UCSD-AML1 (cell line): Measurements from ENCODE around the gene P2RY14.
"Not testable (repeated sequence)": the region's sequence is repeated elsewhere in the genome, so short reads cannot be mapped to it uniquely, and the experiment has no call there.

Experiments used
- DNase-seq: peaks from one replicate; lab custom pipeline; 2025; ENCODE audit not compliant: unreplicated experiment; lab: John Stamatoyannopoulos, UW

The P2RY14 gene

DNA sequence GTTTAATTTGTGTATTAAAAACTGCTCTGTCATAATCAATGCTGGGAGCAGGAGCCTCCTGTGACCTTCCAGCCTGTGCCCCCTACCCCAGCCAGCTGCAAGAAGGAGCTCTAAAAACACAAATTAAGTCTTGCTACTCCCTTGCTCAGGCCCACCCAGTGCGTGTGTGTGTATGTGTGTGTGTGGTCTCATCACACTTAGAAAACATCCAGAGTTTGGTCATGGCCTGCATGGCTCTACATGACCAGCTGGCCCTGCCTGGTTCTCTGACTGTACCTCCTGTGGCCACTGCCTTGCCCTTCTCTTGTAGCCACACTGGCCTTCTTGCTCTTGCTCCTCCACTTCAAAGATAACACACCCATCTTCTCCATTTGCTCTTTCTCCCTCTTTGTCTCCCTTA is 13.7 kb downstream of the P2RY14 start:
- DNase-seq = no peak

DNA sequence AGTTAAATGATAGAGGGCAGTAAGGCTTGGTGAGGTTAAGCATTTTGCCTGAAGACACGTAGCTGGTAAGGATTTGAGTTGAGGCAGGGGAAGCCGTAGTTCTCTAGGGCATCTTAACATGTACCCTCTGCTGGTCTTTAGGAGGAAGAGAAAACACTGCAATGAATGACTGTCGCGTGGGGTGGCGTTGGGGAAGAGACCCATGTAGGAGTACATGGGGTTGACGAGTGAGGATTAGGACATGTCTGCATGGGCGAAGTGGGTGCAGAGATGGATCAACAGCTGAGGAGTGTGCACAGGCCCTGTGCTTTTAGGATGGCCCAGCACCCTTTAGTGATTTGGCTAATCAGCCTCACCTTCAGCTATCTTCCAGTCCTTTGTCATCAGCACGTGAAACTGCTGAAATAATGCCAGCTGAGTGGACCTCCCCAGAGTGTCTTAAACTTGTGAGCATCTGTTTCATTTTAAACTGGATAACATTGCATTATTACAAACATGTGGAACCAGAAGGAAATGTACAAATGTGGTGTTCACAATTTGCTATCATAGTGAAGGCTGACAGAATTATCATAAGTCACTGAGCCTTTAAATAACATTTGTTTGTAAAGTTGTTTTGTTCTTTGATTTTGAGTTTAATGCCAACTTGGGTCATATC is 15.3 kb downstream of the P2RY14 start:
- no peak for DNase-seq

DNA sequence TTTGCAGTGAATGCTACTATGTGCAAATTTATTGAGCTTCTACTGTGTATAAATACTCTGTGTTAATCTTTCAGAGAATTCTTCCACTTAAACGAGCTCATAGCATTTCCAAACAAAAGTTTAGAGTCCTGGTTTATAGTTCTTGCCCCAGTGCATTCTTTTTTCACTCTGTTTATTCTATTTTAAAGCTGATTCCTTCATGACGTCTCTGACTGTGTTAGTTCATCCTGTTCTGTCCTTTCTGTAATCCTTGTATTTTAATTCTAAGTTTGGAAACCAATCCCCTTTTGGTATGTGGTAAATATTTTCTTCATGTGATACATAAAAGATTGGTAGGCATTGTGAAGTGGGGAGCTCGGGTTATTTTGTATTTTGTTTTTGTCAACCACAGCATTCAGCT is 18.7 kb downstream of the P2RY14 start:
- no peak for DNase-seq

DNA sequence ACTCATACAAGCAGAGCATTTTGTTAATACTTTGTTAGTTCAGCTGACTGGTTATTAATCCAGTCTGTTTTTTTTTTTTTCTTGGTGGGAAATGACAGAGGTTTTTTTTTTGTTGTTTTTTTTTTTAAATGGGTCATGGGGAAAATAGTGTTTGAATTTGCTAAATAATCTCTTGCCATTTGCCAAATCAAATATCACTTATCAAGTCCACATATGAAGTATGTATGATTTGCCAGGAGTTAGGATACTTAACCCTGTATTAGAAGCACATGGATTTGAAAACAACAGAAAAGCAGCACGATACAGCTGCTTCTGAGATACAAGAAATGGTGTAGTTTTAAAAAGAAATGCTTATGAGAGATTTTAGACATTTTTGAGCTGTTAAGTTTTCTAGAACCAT is 21.6 kb downstream of the P2RY14 start:
- DNase-seq = no peak

DNA sequence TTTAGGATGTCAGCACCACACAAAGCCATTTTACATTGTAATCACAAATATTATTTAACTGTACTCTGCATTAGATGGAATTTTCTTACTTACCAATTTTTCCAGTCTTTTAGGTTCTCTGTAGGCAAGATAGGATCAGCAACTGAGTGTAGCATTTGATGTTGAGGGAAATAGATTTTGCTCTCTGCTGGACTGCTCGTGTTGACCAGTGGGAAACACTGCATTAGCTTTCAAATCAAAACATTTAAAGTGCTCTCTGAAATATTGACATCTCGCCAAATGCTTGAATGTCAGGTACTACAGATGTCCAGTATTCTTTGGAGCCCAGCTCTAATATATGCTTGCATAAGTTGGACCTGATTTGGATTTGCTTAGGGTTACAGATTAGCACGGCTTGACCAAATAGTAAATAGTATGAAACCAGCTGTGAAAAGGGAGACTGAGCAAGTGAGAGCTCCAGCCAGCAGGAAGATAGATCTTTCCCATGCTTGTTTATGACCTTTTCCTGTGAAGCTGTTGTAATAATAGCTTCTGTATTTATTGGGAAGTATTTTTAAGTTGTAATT is 29.5 kb downstream of the P2RY14 start:
- DNase-seq = no peak

DNA sequence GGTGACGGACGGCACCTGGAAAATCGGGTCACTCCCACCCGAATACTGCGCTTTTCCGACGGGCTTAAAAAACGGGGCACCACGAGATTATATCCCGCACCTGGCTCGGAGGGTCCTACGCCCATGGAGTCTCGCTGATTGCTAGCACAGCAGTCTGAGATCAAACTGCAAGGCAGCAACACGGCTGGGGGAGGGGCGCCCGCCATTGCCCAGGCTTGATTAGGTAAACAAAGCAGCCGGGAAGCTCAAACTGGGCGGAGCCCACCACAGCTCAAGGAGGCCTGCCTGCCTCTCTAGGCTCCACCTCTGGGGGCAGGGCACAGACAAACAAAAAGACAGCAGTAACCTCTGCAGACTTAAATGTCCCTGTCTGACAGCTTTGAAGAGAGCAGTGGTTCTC is 36.3 kb downstream of the P2RY14 start:
- not testable (repeated sequence) for DNase-seq

DNA sequence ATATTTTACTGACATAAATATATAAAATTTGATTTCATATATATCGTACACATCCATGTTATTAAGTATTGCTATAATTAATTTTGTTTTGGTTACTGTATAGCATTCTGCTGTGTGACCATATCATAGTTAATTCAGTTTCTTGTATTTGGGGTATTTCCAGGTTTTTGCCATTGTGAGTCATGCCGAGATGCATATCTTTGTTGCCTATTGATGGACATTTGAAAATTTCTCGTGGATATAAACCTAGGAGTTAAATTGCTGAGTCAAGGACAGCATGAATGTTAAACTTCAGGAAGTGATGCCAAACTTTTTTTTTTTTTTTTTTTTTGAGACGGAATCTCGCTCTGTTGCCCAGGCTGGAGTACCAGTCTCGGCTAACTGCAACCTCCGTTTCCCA is 41.6 kb downstream of the P2RY14 start:
- DNase-seq = no peak

DNA sequence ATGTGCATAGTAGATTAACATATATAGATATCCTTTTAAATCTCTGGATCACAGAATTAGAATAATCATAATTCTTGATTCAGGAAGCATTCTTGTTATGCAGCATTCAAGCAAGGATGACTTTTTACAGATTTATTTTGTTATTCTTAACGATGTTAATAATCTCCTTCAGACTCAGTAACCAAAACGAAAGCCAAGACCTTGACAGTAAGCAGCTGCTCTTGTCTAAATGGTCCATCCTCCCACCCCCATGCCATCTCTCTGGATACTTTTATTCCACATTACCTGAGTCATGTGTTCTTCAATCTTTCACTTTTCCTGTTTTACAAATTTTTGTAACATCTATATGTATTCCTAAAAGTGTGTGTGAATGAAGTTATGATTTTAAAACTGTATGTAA is 42.0 kb downstream of the P2RY14 start:
- no peak for DNase-seq

DNA sequence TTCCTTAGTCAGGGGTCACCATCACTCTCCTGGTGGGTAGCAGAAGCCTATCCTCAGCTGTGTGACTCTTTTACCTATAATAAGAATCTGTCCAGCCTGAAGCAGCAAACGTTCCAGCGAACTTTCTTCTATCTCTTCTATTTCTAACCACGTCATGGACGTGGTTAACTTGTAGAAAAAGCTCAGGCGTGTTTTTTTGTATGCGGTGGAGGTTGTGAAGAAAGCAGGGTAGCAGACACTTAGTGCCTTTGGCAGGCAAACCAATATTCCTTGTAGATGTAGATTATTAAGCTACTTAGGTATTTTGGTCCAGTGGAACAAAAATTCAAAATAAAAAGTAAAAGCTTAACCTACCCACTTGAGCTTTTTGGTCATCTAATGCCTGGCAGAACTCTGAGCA is 43.5 kb downstream of the P2RY14 start:
- DNase-seq = no peak

DNA sequence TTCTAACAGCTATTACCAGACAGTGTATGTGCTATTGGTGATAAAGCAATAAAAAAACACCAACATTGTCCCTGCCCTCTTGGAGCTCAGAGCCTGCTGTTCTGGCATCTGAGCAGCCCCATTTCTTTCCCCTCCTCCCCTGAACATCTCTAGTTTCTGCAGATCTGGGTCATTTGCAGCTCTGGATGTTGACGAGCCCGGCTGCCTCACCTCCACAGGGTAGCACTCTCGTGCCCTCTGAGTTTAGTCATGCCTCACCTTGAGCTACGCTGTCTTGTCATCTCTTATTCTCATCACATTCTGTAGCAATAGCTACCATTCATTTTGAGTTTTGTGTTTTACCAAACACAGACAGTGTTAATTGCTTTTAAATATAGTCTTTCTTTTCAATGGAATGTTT is 45.4 kb downstream of the P2RY14 start:
- DNase-seq = no peak

DNA sequence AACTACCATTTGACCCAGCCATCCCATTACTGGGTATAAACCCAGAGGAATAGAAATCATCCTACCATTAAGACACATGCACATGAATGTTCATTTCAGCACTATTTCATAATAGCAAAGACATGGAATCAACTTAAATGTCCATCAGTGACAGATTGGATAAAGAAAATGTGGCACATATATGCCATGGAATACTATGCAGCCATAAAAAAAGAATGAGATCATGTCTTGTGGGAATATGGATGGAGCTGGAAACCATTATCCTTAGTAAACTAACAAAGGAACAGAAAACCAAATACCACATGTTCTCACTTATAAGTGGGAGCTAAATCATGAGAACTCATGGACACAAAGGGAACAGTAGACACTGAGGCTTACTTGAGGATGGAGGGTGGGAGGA is 45.9 kb downstream of the P2RY14 start:
- DNase-seq = not testable (repeated sequence)

DNA sequence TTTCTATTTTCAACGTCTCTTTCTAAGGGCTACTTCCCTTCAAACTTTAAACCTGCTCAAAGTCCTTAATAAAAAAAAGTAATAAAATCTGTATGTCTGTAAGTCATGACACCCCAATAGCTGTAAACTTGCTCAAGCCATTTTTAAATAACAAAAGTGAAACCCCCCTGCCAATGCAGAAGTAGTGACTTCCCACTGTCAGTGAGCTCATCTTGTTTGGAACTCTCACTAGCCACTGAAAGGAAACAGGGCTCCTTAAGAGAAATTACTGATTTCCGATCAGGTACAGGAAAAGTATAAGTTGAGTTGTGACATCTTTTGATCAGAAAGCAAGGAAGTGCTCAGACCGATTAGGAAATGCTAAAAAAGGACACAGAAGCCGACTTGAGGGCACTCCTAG is 47.7 kb downstream of the P2RY14 start:
- DNase-seq = no peak

DNA sequence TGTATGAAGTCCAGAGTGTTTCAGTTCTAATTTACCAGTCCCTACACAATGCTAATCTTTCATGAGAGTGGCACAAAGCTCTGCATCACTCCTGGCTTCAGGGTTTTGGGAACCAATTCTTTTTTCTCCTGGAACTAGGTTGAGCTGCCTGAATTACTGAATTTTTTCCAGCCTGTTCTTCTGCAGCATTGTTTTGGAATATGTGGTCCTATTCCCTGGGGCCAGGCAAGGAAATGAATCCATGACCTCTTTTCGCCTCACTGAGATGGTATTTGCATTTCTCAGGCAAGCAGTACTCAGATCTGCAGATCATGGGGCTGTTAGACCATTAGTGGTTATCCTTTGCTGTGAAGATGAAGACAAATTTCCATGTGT is 49.7 kb downstream of the P2RY14 start:
- DNase-seq = no peak

DNA sequence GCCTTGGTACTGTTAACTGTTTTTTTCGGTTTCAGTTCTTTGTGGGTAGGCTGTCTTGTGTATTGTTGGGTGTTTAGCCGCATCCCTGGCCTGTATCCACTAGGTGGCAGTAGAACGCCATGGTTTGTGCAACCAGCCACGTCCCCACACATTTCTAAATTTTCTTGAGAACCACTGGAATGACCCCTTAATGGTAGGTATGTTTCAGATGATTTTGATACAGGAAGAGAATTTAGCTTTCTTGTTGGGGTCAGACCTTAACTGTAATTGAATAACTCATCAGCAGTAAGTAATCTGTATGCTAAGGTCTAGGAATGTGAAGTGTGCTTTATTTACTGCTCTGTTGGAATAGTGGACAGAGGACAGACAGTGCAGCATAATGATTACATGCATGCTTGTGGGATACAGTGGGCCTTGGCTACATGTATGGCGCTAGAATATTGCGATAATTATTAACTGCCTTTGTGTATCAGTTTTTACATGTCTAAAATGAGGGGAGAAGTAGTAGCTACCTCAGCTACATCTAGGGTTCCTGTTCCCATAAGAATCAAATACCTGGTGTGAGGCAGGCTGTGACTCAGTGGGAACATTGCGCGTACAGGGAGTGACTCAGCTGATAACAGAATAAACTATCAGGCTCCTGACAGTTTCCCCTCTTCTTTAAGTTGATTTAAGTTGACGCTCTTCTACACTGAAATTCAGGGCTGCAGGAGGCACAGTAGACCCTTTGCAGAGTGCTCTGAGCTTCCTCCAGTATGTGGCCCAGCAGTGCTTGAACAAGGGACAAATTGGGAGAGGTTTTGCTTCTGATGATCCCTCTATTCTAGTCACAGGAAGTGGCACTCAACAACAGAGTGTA is 50.3 kb downstream of the P2RY14 start:
- DNase-seq = peak; percentile 57

DNA sequence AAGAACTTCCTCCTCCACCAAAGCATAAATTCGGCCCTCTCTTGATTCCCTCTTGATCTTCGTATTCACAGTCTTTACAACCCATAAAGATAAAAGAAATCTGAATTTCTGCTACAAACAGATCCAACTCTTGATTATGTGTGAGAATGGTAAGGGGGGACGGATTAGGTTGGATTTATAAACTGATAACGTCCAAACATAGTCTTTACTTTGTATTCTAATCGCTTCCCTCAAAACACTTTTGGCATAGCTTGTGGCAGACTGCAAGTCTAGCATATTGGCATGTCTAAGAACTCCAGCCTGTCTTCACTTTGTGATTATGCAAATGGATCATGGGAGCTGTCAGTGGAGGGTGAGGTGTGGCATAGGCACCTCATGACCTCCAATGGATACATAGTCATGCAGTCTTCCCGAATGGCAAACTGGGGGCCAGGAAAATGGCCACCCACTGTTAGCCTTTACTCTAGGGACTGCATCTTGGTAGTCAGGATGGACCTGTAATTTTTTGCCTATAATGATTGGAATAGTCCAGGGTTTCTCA is 51.0 kb downstream of the P2RY14 start:
- DNase-seq = no peak

DNA sequence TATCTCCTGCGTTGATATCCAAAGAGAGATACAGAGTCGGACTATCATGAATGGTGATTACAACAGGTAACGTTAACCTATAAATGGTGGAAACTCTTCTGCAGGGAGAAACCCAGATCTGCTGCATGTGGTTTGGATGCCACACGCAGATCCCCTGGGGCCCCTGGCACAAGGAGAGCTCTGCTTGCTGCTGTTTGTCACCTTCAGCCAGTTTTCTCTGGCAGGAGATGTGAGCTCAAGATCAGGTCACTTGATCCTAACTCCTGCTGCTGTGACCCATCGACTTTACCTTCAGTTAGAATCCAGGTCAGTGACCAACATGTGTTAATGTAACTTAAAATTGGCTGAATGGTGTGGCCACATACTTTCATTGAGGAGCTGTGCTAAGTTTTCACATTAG is 51.5 kb downstream of the P2RY14 start:
- no peak for DNase-seq

DNA sequence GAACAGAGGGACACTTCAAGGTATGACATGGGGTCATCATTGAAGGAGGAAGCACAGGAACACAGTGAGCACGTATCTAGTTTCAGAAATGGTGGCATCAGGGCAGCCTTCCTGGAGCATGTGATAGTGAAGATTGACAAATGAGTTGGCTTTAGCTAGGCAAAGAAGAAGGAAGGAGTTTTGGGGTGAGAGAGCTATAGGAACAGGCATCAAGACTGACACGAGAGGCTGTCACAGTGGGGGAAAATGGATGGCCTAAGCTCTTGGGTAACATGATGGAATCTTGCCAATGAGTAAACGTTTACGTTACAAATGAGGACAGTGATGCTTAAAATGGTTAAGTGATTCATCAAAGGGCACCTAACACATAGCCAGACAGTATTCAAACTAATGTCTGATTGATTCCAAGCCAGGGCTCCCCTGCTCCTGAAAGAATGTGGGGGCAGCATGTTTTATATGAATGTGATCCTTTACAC is 52.2 kb downstream of the P2RY14 start:
- no peak for DNase-seq

DNA sequence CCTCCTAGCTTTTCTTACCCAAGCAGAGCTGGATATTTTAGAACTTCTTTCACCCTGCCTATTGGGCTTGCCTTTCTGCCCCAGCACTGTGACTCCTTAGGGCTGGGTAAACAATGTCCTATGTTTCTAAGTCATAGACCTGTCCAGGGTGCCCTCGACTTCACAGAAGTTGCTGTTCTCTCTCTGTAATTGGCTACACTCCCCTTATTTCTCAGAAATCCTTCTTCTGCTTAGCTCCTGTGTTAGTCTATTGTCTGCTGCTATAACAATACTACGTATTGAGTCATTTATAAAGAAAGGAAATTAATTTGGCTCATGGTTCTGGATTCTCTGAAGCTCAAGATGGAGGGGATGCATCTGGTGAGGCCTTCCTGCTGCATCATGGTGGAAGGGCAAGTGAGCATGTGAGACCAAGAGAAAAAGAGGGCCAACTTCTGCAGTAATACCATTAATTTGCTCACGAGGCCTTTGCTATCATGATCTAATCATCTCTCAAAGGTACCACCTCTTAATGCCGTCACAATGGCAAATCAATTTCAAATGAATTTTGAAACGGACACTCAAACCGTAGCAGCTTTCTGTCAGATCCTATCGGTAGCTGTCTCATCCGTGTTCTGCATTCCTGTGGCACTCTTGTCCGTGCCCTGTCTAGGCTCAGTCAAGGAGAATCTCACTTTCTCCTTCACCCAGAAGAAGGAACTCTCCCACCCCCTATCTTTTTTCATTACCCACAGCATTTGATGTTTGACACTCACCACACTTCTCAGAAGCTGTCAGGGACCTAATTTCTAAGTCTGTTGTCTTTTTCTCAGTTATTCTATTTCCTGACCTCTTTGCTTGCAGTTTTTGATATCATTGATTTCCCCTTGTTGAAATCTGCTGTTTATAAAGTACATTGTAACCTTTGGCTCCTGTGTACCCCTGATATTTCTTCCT is 53.0 kb downstream of the P2RY14 start:
- DNase-seq = no peak

DNA sequence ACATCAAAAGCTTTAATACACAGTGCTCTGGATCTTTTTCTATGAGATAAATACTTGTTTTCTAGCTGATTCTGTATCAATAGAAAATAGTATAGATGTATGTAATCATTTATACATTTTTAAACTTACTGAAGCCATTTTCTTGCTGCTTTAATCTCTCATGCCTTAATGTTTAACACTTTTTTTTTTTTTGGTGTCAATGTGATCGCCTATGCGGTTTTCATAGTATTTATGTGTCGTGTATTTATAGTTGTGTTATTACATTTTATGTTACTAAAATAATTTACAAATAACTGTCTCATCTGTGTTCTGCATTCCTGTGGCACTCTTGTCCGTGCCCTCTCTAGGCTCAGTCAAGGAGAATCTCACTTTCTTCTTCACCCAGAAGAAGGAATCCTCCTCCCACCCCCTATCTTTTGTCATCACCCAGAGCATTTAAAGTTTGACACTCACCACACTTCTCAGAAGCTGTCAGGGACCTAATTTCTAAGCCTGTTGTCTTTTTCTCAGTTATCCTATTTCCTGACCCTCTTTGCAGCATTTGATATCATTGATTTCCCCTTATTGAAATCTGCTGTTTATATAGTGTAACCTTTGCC is 54.0 kb downstream of the P2RY14 start:
- no peak for DNase-seq

DNA sequence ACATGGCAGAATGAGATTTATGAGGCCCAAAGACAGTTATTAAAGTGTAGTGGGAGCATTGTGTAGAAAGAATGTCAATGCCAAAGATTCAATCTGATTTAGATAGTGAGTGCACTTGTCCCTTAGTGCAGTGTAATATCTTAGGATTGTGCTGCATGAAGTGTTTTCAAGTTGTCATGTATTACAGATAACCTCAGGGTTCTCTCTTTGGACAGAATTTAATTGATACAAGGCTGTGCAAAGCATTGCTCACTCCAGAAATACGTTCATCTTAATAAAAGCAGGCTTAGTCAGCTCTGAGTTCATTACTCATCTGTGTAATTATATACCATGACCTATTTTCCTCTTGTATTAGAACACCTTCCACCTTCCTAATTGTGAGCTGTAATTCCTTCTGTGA is 59.3 kb downstream of the P2RY14 start:
- no peak for DNase-seq

DNA sequence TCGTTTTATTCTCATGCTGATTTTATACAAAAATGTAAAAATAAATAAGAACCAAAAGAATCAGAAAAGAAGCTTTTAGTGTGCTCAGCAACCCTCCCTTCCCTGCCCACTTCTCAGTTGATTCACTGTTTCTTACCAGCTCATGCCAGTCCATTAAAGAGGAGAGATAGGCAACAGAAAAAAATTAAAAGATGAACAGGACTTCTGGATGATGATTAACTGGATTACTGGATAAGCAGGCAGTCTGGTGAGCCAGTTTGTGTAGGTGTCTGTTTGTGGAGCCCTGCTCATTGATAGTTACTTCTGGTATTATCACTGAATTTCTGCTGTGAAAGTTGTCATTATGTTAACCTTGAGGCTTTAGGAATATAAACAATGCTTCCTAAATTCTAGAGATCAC is 60.2 kb downstream of the P2RY14 start:
- no peak for DNase-seq
